Measurements from ENCODE around the gene EVL.

EVL gene

GRCh38 chr14:100083706-100084105 lies 18.5 kb downstream of the EVL start:
- Histone ChIP-seq H3K4me3 (ENCODE audit: low read depth, low read length) (no peak overlapping the region), H3K36me3 (replicated peaks) (no peaks in the 10 kb centered on the region), H3K27ac (no peak overlapping the region), H3K27me3 (replicated peaks) (no peaks in the 10 kb centered on the region)
- in situ Hi-C loops (cut with HindIII; ENCODE audit: low pct_ligation_motif_present, low sequenced_read_pairs) = no loop called here
- DNase-seq = no peak
- no peak for TF ChIP-seq CTCF (IDR thresholded peaks at IDR 0.05; ENCODE audit: low read depth, low read length, missing control alignments)

- DNase-seq = no peak
- in situ Hi-C loops (cut with HindIII; ENCODE audit: low pct_ligation_motif_present, low sequenced_read_pairs) = no loop called here
- no peak for TF ChIP-seq CTCF (IDR thresholded peaks at IDR 0.05; ENCODE audit: low read depth, low read length, missing control alignments)
- Histone ChIP-seq H3K27ac (no peak overlapping the region), H3K27me3 (replicated peaks) (no peaks in the 10 kb centered on the region), H3K4me3 (ENCODE audit: low read depth, low read length) (no peak overlapping the region), H3K36me3 (replicated peaks) (no peaks in the 10 kb centered on the region)
These were observed 19.4 kb downstream of the EVL start for GRCh38 chr14:100084591-100084990.

- no peak for TF ChIP-seq CTCF (IDR thresholded peaks at IDR 0.05; ENCODE audit: low read depth, low read length, missing control alignments)
- H3K4me3 ChIP-seq (ENCODE audit: low read depth, low read length) = no peak overlapping the region
- in situ Hi-C loops (cut with HindIII; ENCODE audit: low pct_ligation_motif_present, low sequenced_read_pairs) = no loop called here
- no peaks in the 10 kb centered on the region for H3K27me3 ChIP-seq (replicated peaks)
- DNase-seq = no peak
- H3K36me3 ChIP-seq (replicated peaks) = no peaks in the 10 kb centered on the region
- no peak overlapping the region for H3K27ac ChIP-seq
These were observed 20.2 kb downstream of the EVL start for GRCh38 chr14:100085462-100085861.

GRCh38 chr14:100086361-100086760 lies 21.1 kb downstream of the EVL start:
- no peak overlapping the region for H3K27ac ChIP-seq
- in situ Hi-C loops (cut with HindIII; ENCODE audit: low pct_ligation_motif_present, low sequenced_read_pairs) = no loop called here
- no peak for DNase-seq
- TF ChIP-seq CTCF (IDR thresholded peaks at IDR 0.05; ENCODE audit: low read depth, low read length, missing control alignments) = no peak
- no peaks in the 10 kb centered on the region for H3K36me3 ChIP-seq (replicated peaks)
- no peak overlapping the region for H3K4me3 ChIP-seq (ENCODE audit: low read depth, low read length)
- H3K27me3 ChIP-seq (replicated peaks) = no peaks in the 10 kb centered on the region

GRCh38 chr14:100088226-100088625 lies 23.0 kb downstream of the EVL start:
- no peak for DNase-seq
- Histone ChIP-seq H3K4me3 (ENCODE audit: low read depth, low read length) (no peak overlapping the region), H3K27me3 (replicated peaks) (no peaks in the 10 kb centered on the region), H3K27ac (no peak overlapping the region), H3K36me3 (replicated peaks) (no peaks in the 10 kb centered on the region)
- in situ Hi-C loops (cut with HindIII; ENCODE audit: low pct_ligation_motif_present, low sequenced_read_pairs) = no loop called here
- no peak for TF ChIP-seq CTCF (IDR thresholded peaks at IDR 0.05; ENCODE audit: low read depth, low read length, missing control alignments)

- H3K36me3 ChIP-seq (replicated peaks) = no peaks in the 10 kb centered on the region
- no peak overlapping the region for H3K4me3 ChIP-seq (ENCODE audit: low read depth, low read length)
- no peak for TF ChIP-seq CTCF (IDR thresholded peaks at IDR 0.05; ENCODE audit: low read depth, low read length, missing control alignments)
- DNase-seq = no peak
- H3K27ac ChIP-seq = no peak overlapping the region
- H3K27me3 ChIP-seq (replicated peaks) = no peaks in the 10 kb centered on the region
- in situ Hi-C loops (cut with HindIII; ENCODE audit: low pct_ligation_motif_present, low sequenced_read_pairs) = no loop called here
These were observed 26.2 kb downstream of the EVL start for GRCh38 chr14:100091386-100091785.
